ENCODE data around the gene NCOR1.

The NCOR1 gene

DNA sequence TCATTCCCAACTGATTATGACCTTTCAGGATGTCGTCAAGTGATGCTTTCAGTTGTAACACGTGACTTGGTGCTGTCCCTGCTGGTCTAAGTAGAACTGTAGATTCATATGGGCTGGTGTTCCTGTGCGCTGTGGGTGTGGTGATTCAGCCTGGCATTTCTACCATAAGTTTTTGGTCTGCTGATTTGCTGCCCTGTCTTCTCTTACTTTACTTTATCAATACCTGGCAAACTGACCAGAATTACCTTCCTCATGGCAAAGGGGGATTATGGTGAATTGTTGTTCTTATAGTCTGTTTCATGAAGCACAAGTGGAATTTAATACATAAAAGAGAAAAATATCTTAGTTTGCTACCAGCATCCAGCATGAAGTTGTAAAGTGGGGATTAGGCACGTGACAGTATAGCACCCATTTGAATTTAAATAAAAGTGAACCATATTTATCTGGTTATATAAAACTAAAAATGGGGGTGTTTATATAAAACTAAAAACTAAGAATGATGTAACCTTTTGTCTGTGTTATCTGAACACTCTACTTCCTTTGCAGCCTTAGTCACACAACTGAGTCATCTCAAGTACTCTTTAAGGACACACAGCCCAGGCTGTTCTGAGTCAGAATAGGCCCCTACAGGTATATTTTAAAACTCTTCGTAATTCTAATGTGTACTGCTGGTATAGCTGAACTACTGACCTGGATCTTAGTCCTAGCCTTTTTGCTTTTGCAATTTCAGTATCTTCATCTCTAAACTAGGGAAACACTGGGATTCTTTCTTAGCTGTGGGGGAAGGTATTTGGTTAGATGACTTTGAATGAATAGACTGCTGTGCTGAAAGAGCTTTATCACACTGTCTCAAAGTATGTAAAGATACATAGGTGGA lies 187.4 kb downstream of the NCOR1 start:
- DNase-seq (ENCODE audit: low spot score): peak; percentile 77

DNA sequence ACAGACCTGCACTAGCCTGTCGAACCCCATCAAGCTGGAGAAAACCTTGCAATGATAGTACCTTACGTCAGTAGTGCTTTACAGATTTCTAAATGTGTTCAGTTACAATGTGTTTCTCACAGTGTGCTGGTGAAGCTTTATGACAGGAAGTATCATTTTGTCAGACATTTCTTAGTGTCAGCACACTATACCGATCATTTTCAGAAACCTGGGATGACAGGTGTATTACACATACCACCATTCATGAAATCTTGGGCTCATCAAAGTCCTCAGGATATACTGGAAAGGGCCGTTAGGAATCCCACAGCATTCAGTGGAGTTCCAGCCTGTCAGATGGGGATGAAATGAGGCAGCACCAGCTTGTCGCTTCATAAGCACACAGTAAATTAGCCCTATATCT lies 188.4 kb downstream of the NCOR1 start:
- no peak for DNase-seq (ENCODE audit: low spot score)

DNA sequence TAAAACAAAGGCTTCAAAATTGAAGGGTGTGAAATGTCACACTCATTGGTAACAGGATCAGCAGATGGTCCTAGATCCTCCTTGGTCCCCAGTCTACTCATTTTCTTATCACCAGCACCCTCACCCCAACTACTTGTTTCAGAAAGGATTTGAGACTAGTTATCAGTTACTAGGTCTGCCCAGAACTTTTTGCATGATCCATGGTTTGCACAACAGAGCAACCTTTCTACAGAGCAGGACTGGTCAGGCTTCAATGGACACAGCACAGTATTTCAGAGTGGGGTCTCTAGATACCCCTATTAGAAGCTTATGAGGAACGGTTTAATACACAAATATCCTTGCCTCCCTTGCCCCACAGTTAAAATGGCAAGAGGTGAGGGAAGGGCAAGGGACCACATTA lies 190.1 kb downstream of the NCOR1 start:
- no peak for DNase-seq (ENCODE audit: low spot score)

DNA sequence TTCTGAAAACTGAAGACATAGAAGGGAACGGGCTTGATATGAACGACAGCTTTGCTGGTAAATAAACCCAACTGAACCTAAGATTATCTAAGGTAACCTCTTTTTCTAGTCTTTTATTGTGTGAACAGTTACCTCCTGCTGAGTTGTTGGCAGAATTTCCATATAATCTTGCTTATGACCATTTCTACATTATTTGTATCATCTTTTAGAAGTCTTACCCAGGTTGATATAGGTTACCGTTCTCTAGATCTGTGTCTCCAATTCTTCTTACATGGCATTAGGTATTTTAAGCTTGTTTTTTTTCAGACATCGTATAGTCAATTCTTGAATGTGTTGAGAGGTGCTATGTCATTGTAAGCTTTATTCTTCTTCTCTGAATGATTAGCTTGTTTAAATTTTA lies 191.5 kb downstream of the NCOR1 start:
- no peak for DNase-seq (ENCODE audit: low spot score)

DNA sequence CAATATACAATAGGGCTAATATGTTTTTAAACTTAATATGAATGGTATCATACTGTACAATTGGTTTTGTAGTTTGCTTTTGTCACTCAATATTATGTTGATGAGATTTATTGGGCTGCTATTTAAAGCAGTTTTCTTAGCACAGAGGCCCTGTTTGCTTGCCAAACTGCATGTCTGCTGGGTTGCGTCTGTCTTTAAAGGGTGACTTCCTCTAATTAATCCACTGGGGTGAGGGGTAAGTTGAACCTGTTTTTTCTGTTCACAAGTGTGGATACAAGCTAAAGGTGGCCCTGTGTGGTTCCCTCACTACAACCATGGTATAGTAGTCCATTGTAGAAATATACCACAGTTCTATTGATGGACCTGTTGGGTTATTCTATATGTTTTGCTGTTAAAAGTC lies 196.0 kb downstream of the NCOR1 start:
- no peak for DNase-seq (ENCODE audit: low spot score)

DNA sequence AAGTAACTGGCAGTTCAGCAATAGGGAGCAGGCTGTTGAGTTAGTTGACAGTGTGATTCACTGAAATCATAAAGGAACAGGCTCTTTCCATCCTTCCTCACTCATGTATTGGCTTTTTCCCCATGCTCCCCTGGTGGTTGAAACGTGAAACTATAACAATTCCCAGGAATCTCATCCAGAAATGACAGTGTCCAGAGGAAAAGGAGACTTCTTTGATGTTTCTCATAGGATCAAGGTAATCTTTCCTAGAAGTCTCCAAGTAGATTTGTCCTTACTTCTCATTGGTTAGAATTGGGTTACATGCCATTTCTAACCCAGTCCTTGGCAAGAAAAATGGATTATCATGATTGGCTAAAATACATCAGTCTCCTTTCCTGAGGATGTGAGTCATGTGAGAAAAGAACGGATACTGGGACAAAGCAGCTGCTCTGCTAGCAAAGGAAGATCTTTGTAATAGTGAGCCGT lies 201.4 kb downstream of the NCOR1 start:
- no peak for DNase-seq (ENCODE audit: low spot score)

DNA sequence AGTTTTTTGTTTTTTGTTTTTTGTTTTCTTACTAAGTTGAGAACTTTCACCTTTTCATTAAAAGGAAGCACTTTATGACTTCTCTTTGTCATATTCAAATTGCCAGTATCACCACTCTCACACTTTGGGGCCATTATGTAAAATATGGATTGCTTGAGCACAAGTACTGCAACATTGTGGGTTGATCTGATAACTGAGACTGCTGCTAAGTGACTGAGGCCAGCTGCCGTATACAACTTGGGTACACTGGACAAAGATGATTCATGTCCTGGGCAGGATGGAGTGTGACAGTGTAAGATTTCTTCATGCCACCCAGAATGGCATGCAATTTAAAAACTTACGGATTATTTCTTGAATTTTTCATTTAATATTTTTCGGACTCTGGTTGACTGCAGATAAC lies 207.9 kb downstream of the NCOR1 start:
- DNase-seq (ENCODE audit: low spot score): no peak

DNA sequence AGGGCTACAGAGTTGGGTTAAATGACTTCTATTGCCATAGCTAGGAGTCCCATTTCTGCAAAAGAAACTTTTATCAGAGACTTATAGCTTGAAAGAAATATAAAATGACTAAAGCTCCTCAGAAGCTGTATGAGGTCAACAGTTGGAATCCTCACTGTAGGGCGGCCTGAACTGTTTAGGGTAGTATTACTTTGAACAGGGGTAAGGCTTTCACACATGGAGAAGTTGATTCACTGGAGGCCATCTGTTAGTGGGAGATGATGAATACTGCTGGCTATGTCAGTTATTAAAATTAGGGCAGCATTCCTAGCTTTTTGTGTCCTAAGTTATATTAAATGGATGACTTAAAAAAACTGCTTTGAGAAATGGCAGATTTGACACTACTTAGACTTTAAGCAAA lies 209.7 kb downstream of the NCOR1 start:
- no peak for DNase-seq (ENCODE audit: low spot score)

DNA sequence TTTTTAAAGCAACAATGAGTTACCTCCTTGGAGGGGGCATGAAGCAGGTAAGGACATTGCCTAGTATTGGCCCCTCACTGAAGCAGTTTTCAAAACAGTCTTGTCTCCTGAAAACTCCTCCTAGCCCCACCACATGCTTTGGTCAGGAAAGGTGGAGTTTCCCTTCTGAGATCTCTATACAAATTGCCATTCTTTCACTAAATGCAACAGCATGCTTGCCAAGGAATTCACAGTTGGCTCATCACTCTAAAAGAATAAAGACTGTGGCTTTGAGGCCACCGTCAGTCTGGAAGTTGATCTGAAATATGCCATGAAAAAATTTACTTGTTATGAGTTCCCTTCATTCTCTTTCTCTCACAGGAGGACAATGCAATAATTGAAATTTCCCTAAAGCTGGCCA lies 211.5 kb downstream of the NCOR1 start:
- no peak for DNase-seq (ENCODE audit: low spot score)

DNA sequence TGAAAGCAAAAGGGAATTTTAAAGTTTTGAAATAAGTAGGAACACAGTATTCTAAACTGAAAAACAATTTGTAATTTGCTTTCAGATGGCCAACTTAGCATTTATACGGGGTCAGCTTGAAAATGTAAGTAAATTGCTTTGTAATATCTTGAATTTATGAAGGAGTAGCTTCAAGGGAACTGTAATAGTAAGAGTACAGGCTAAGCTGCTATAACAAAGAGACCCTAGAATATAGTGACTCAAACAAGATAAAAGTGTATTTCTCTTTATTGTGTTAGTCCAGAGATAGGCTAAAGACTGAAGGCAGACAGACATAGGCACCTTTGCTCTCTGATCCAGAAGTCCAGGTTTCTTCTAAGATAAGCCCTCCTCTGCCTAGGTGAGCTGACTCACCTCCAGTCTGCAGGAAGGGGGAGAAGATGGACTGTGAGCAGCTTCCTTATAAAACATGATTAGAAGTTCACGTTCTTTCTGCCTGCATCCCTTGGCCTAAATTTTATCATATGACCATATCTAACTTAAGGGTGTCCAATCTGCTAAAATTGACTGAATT lies 212.6 kb downstream of the NCOR1 start:
- DNase-seq (ENCODE audit: low spot score): no peak

DNA sequence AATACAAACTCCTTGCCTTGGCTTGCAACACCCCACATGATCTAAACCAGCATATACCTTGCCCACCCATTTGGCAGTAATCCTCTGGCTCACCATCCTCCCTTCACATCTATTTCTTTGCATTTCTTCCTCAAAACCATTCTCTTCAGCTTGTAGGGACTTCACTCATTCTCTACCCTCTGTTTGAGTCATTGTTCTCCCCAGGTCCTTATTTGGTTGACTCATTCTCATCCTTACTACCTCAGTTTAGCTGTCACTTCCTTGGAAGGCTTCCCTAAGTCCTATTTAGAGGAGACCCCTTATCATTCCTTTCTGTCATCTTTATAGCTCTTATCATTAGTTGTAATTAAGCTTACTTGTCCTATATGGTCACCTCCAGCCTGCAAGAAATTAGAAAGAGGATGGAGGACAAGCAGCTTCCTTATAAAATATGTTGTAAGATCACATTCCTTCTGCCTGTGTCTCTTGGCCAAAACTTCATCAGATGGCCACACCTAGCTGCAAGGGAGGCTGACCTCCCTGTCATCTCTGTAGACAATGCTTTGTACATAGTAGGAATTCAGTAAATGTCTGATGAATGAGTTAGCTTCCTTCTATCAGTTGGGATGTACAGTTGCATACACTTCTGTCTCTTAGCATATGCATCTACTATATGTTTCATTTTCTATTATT lies 214.0 kb downstream of the NCOR1 start:
- no peak for DNase-seq (ENCODE audit: low spot score)

DNA sequence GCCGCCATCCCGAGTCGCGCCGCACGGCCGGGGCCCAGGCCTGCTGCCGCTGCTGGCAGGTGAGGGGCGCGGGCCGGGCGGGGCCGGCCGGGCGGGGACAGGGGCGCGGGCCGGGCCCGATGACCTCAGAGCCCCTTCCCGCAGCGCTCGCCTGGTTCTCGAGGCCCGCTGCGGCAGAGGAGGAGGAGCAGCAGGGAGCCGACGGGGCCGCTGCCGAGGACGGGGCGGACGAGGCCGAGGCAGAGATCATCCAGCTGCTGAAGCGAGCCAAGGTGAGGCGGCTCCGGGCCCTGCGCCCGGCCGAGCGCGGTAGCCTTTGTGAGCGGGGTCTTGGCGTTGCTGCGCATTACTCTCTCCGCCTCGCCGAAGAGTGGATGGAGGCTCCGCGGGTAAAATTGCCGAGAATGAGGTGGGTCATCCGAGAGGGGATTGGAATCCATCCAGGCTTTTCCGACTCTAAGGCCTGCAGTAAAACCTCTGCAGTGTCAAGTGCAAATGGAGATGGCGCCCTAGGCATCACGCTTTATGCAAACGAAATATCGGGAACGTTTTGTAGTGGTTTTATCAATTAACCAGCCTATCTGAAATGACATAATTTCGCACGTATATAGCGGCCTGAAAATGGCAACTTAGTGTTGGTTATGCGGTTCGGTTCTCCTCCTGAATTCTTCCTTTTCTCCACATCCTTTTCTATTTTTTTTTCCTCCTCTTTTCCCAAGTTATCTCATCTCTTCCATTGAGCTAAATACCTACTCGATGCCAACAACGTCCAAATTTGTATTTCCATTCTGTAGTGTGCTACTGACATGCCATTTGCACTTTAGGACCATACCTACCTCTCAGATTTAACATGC lies 215.1 kb downstream of the NCOR1 start:
- DNase-seq (ENCODE audit: low spot score): no peak

DNA sequence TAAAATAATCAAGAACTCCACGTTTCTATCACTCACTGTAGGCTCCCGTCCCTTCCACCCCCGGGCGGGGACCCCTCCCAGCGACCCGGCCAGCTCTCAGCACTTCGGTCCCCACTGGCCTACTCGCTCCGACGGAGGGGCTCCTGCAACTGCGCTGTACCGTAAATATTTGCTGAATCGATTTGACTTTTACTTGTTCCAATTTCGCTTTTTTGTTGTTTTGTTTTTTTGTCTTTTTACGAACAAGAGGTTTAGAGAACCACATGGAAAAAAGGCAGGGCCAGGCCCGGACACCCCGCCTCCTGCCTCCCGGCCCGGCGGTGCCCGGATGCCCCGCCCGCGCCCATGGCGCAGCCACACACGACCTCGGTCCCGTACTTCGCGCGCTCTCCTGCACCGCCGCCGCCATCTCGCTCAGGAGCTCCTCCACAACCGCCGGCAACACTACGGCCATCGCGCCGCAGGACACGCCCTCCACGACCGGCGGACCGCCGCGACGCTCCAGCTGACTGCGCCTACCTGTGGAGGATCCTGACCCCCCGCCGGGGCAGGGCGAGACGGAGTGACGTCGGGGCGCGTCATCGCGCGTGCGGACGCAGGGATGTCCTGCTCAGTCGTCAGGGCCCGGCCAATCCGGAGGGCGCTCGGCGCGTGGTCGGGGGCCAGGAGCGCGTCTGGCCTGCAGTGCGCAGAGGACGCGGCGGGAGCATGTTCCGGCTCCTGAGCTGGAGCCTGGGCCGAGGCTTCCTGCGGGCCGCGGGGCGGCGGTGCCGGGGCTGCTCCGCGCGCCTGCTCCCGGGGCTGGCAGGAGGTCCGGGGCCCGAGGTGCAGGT lies 216.0 kb downstream of the NCOR1 start, which contains the start of the genes TTC19 and ZSWIM7:
TTC19 (plus strand) TSS at position 684 of the 833 bp plus-strand sequence; CDS start at position 709, 25 bp downstream.
ZSWIM7 (minus strand) TSS at position 564 of the 833 bp plus-strand sequence; CDS start at position 454, 110 bp downstream.
- peak; percentile 95 for DNase-seq (ENCODE audit: low spot score)

DNA sequence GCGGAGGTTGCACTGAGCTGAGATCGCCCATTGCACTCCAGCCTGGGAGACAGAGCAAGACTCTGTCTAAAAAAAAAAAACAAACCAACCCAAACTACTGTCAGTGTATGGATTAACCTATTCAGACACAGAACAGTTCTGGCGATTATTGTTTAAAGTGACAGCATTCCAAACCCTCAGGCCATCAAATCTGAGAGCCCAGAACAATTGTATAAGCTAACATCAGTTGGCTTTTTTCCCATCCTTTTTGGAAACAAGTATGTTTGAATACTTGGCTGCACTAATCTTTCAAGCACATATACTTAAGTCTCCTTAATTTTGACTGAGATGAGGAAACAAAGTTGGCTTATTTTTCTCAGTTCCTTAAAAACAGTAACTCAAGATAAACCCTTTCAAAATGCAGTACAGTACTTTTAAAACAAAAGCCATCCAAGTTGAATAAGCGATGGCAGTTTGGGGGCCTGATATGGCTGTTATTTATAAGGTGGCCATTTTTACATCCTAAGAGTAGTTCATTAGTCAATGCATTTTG lies 217.2 kb downstream of the NCOR1 start:
- no peak for DNase-seq (ENCODE audit: low spot score)

DNA sequence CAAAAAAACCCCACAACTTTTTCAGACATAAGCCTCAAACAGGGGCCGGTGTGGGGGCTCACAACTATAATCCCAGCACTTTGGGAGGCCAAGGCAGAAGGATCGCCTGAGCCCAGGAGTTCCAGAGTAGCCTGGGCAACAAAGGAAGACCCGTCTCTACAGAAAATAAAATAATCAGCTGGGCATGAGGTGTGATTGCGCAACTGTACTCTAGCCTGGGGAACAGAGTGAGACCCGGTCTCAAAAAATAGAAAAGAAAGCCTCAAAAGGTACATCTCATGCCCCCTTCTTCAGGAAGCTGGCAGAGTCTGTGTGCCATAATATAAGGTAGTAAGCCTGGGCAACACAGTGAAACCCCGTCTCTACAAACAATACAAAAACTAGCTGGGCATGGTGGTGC lies 219.0 kb downstream of the NCOR1 start:
- no peak for DNase-seq (ENCODE audit: low spot score)

DNA sequence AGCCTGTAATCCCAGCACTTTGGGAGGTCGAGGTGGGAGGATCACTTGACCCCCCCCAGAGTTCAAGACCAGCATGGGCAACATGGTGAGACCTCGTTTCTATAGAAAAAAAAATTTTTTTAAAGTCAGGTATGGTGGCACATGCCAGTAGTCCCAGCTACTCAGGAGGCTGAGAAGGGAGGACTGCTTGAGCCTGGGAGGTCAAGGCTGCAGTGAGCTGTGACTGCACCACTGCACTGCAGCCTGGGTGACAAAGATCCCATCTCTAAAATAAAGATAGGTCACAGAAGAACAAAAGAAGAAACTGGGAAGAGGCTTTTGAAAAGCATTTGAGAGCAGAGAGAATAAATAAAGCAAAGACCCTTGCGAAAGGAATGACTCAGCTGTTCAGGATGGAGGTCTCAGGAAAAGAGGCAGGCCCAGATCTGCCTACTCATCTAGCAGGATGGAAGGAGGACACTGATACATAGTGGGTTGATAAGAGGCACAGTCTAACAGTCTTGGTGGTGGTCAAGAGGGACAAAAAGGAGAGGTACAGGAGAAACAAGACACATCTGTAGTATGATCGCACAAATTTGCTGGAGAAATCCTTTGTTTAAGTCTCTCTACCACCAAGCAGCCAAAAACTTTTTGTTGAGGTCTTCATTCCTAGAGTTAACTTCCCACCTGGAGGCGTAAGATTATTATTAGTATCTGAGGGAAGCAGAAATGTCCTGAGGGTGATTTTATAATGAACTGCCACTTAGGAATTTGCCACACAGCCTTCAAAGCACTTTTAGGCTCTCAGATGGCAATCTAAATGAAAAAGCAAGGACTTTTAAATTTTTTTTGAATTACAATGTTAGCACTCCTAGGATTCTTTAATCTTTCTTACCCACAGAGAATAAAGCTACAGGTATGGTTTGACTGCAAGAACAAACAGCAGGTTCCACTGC lies 233.4 kb downstream of the NCOR1 start:
- DNase-seq (ENCODE audit: low spot score): no peak

DNA sequence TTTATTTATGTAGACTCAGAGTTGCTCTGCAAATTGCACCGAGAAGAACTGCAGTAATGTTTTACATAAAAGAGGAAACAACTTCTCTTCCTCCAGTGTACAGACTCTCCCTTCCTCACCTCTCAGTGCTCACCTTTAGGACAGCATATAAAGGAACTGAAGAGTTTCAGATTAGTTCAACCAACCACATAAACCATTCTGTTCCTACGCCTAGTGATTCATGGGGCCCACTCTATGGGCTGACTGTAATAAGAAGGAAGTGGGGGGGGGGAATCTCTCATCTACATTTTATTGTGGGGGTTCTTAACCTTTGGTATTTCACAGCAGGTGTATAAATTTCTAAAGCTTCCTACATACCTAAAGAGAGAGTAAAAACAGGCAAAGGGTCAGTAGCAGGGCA lies 234.1 kb downstream of the NCOR1 start:
- DNase-seq (ENCODE audit: low spot score): no peak

All from COLO829 (cell line).